Retina (tissue), 1 donor: ENCODE results near the gene MRGPRD.
"Not testable (repeated sequence)": the region's sequence is repeated elsewhere in the genome, so short reads cannot be mapped to it uniquely, and the experiment has no call there.

Experiments
- DNase-seq: peaks from one replicate; pipeline ENCODE4 v3.0.0-alpha.2; 2016

The MRGPRD gene

GRCh38 chr11:68992743-68993255 is 12.0 kb upstream of the MRGPRD start:
- no peak for DNase-seq

DNA sequence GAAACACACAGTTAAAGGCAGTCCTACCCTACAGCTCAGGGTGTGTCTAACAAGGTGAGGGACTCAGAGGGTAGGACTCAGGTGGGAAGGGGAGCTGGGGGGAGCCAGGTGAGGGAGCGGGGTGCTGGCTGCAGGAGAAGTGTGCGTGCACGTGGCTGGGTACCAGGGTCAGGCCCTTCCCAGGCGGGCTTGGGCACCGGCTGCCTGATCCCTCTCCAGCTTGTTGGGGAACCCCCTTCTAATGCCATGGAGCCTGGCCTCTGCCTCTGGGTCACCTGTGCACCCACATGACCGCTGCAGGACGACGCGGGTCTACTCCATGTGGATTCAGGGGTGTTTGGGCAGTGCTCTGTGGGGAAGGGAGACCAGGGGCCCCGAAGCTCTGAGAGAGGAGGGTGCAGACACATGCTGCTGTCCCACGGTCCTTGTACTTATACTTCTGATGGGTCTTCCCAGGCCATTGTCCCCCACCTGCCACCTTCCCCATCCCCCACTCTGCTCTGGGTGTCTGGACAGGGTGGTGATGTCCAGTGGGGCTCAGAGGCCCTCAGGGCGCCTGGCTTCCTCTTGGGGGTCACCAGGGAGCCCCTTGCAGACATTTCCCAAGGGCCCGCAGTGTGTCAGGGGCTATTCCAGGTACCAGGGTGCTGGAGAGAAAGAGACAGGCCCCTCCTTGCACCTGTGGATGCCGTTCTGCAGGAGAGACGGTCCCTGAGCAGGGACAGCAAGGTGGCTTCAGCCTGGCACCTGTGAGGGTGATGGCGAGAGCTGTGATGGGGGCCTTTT is 10.4 kb upstream of the MRGPRD start:
- DNase-seq, result no peak

GRCh38 chr11:68989936-68990606 is 9.3 kb upstream of the MRGPRD start:
- no peak for DNase-seq

GRCh38 chr11:68988491-68988890 is 7.7 kb upstream of the MRGPRD start:
- no peak for DNase-seq

DNA sequence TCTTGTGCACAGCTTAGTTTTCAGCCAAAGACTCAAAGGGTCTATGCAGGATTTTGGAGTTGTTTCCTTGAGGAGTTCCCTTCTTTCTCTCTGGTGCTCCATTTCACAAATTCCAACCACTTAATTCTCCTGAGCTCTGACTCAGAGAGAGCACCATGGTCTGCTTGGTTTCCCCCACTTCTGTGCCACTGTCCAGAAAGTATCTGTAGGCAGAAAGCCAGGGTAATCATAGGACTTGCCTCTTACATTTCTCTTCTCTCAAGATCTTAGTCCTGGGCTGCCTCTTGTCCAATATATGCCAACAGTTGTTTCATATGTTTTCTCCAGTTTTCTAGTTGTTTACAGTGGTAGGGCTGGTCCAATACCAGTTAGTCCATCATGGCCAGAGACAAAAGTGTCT is 6.4 kb upstream of the MRGPRD start:
- no peak for DNase-seq

GRCh38 chr11:68983801-68984200 is 3.0 kb upstream of the MRGPRD start:
- DNase-seq, result no peak

- no peak for DNase-seq
Observed at GRCh38 chr11:68982134-68982533, 1.3 kb upstream of the MRGPRD start.

DNA sequence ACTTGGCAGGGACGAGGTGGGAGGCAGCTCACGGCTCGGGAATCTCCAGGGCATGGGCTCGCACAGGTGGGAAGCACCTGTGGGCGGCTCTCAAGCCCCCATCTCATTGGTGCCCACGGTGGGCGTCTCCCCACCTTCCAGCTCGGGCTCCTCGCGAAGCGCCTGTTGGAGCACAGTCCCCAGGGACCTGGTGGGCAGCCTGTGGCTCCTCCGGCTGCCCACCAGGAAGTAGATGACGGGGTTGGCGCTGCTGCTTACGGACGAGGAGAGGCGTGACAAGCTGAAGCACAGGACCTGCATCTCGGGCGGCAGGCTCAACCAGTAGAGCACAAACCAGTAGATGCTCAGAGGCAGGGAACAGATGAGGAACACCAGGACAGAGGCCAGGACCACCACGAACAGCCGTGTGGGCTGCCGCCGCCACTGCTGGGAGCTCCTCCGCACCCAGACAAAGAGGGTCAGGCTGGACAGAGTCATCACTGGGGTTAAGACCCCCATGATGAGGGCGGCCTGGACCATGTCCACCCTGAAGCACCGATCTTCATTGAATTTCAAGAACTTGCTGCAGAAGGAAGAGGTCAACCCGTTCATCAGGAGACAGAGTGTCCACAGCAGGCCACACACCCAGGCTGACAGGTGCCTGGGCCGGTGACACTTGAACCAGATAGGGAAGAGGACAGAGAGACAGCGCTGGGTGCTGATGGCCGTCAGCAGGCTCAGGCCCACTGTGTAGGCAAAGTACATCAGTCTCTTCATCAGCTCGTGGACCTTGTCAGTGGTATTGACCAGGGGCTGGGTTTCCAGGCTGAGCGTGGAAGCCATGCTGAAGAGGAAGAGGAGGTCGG is 633 bp downstream of the MRGPRD start:
- DNase-seq, result no peak

- no peak for DNase-seq
Observed at GRCh38 chr11:68978931-68979594, 1.7 kb downstream of the MRGPRD start.

DNA sequence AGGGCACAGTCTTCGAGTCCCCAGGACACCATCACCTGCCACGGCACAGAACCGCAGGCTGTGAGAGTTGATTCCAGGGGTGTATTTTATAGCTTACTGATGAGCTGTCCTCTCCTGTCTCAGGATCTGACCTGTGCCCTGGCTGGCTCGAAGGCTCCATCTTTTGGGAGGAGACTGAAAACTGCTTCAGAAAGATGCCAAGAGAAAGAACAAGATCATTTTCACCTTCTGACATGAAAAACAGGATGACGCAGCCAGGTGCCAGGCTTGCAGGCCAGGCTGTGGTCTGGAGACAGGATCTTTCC is 2.2 kb downstream of the MRGPRD start:
- DNase-seq, result no peak

DNA sequence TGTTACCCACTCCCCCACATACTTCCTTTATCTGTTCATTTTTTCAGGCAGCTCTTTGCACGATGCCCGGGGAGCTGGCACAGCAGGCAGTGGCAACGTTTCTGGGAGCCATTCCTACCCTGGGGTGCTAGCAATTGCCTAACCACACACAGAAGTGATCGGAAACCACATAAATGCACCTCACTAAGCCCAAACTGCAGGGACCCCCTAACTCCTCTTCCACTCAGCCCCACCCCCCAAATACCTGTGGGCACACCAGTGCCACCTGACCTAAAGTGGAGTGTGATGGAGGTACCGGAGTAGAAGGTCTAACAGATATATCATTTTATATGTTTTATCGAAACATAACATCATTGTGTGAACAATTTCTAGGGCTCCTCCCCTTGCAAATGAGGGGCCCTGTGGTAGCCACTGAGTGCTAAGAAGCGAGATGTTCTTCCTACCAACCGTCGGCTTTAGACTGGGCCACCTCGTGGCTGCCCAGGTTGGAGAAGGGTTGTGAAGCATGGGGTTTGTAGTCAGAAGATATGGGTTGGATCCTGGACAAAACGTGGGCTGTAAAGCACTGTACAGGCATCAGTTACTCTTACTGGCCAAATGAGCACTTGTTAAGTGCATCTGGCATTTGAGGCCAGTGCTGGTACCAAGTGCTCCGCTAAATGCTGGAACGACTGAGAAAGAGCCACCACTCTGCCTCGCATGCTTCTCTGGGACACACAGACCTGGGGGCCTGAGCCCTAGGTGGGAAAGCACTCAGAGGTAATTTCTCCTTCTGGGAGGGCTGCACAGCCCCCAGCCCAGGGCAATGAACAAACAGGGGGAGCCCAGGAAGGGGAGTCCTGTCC is 2.8 kb downstream of the MRGPRD start:
- DNase-seq, result no peak

DNA sequence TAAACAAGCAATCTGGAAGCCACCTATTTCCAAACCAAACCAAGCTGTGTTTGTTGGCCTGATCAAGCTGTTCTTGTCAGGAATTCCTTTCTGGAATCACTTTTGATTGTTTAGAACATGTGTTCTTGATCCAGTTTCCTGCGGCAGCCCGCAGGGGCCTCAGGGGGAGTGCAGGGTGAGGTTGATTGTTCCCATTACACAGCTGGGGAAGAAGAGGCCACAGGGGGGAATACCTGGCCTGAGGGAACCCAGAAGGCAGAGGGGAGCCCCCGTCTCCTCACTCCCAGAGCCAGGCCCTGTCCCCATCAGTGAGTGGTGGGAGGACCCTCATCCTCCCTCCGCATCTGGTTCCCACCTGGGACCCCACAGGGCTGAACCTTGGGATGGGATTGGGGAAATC is 4.2 kb downstream of the MRGPRD start:
- DNase-seq, result no peak

GRCh38 chr11:68976095-68976494 is 4.7 kb downstream of the MRGPRD start:
- DNase-seq, result no peak

GRCh38 chr11:68974421-68975194 is 6.2 kb downstream of the MRGPRD start:
- no peak for DNase-seq

DNA sequence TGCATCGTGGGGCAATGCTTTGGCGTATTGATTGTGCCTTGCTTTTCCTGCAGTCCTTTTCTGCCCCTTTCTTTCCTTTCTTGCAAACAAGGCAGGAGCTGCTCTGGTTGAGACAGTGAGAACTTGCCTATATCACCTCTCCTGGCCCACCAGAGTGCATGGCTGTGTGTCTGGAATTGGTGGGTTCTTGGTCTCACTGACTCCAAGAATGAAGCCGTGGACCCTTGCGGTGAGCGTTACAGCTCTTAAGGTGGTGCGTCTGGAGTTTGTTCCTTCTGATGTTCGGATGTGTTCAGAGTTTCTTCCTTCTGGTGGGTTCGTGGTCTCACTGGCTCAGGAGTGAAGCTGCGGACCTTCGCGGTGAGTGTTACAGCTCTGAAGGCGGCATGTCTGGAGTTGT is 7.1 kb downstream of the MRGPRD start:
- DNase-seq, result not testable (repeated sequence)

DNA sequence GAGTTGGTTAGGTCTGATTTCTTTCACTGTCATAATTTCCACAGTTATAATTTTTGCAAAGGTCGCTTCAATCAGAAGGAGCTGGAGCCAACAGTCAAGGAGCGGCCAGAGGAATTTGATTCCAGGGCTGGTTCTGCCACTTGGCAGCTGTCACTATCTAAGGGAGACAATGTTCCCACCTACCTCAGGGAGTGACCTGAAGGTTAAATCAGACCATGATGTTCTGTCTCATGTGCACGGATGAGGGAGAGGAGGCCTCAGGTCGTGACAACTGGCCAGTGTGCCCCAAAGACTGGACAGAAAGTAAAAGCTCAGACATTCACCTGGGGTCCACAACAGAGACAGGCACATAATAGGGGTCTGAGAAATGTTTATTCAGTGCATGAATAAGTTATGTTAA is 7.6 kb downstream of the MRGPRD start:
- no peak for DNase-seq

GRCh38 chr11:68970921-68971636 is 9.7 kb downstream of the MRGPRD start:
- no peak for DNase-seq

DNA sequence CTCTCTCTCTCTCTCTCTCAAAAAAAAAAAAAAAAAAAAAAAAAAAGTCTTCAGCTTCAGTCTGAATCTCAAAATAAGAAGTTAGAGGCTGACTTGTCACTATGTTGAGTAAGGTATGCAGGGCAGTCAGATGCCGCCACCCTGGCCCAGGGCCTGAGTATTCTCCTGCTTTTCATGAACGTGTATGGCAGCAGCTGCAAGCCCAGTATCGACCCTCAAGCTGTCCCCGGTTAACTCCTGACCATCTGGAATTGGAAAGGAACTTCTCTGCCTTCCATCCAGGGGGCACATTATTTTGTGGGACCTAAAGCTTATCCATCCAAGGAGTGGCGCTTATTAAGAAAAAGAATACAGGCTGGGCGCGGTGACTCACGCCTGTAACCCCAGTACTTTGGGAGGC is 11.4 kb downstream of the MRGPRD start:
- DNase-seq, result no peak

DNA sequence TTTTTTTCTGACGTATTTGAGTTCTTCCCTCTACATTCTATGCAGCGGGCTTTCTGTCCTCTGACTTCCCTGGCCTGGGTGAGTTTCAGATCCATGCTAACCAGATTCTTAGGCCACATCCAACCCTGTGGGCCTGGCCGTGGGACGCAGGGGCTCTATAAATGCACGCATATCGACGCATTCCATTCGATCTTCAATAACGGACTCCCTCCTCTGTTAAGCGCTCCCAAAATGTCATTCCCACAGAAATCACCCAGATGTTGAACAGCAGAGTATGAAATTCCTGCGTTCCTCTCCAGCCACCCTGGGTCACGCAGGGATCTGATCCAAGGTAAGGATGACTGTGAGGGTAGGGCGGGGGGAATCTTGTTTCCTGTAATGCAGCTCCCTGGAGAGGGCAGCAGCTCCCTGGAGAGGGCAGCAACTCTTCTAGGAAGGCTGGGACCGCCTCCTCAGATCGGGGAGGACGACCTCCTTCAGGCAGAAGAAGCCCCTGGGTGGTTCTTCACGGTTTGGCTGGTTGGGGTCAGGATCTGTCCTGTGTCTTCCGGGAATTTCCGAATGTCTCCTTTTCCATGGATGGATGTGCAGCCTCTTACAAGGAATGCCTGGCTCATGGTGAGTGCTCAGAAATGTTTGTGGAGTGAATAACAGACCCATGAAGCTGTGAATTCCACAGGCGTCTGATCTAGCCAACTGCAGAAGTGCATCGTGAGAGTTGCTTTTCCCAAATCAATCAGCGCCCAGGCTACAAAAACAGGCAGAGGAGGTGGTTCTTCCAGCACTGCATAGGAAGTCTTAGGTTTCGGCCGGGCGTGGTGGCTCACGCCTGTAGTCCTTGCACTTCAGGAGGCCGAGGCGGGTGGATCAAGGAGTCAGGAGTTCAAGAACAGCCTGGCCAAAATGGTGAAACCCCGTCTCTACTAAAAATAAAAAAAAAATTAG is 12.2 kb downstream of the MRGPRD start:
- no peak for DNase-seq
